K562 (cell line): ENCODE measurements around the gene CPSF7. TPM values are rescaled to one million over a fixed set of nuclear protein-coding genes. Genes with fewer than 3 reads are reported as not detected.

Experiments used
- CUX1 ChIP-seq: fragments of 200-800 bp; sonication (Bioruptor generic); IDR thresholded peaks from 2 replicates; pipeline ENCODE4 v1.6.1; 2016; ENCODE audit warnings: missing genetic modification characterization, missing compliant biosample characterization
- TSC22D4 ChIP-seq: fragments of 450-650 bp; IDR thresholded peaks from 2 replicates; pipeline ENCODE4 v1.6.1; 2016; ENCODE audit warnings: missing genetic modification characterization, missing biosample characterization, control low read depth
- polyA plus RNA-seq, 8 experiments: library from polyadenylated mRNA; depleted of rRNA in 4 of 8; stranded (reverse) in 5 of 8; unstranded in 3 of 8; fragments of >200 nt; fragmentation: Nextera tagmentation in 2 of 8; fragmentation: Illumina TruSeq in 1 of 8; extraction: Ambion mirVana in 2 of 8; extraction: Trizol in 1 of 8; gene quantifications; 2 replicates each; pipeline versions ENCODE4 v1.2.1 to v1.2.3, GENCODE V29; 2011 to 2014; ENCODE audit warnings: inconsistent platforms in 1 of 8, missing spikeins in 1 of 8
- total RNA-seq, 7 experiments: library from RNA; depleted of rRNA in 6 of 7; stranded (reverse); fragments of >200 nt in 6 of 7; fragmentation: Illumina TruSeq in 2 of 7; extraction: Trizol in 2 of 7; gene quantifications; 2 replicates each; pipeline versions ENCODE4 v1.2.1 to v1.2.3, GENCODE V29; 2011 to 2021; ENCODE audit warnings: low replicate concordance in 1 of 7
- TF ChIP-seq, protein P1 (sequence below): fragments of 150-350 bp; IDR thresholded peaks from 2 replicates; pipeline ENCODE4 v1.6.1; 2014; ENCODE audit warnings: low read depth, mild to moderate bottlenecking, low read length, borderline replicate concordance

The CPSF7 gene
- total and polyA plus RNA-seq, 9 of the 15 experiments (the other 6 are each of a cell fraction or from before 2014, with no cell fraction given): 14.8 to 104 (median 44.1) TPM

GRCh38 chr11:61415381-61415780, 14.4 kb downstream of the CPSF7 start (continued):
- TF ChIP-seq CUX1 (CRISPR knock-in tag): no peak
- no peak for TF ChIP-seq TSC22D4 (tag)
- TF ChIP-seq, protein P1, sequence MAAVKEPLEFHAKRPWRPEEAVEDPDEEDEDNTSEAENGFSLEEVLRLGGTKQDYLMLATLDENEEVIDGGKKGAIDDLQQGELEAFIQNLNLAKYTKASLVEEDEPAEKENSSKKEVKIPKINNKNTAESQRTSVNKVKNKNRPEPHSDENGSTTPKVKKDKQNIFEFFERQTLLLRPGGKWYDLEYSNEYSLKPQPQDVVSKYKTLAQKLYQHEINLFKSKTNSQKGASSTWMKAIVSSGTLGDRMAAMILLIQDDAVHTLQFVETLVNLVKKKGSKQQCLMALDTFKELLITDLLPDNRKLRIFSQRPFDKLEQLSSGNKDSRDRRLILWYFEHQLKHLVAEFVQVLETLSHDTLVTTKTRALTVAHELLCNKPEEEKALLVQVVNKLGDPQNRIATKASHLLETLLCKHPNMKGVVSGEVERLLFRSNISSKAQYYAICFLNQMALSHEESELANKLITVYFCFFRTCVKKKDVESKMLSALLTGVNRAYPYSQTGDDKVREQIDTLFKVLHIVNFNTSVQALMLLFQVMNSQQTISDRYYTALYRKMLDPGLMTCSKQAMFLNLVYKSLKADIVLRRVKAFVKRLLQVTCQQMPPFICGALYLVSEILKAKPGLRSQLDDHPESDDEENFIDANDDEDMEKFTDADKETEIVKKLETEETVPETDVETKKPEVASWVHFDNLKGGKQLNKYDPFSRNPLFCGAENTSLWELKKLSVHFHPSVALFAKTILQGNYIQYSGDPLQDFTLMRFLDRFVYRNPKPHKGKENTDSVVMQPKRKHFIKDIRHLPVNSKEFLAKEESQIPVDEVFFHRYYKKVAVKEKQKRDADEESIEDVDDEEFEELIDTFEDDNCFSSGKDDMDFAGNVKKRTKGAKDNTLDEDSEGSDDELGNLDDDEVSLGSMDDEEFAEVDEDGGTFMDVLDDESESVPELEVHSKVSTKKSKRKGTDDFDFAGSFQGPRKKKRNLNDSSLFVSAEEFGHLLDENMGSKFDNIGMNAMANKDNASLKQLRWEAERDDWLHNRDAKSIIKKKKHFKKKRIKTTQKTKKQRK: no peak
